ENCODE measurements around the gene PCDHGA4. TPM values are rescaled to one million over a fixed set of nuclear protein-coding genes. Genes with fewer than 3 reads are reported as not detected.
"Not testable (repeated sequence)": the region's sequence is repeated elsewhere in the genome, so short reads cannot be mapped to it uniquely, and the experiment has no call there.

PCDHGA4 gene
- total and polyA plus RNA-seq, 2 donors from 2014 or later: 0.13 to 3.9 TPM

- peaks cover 2 to 62% (median 23%) of the 10 kb centered on the region in 3 donors for H3K9me3 ChIP-seq (ENCODE audit: control insufficient read depth in 2 of 3, insufficient read depth in 1 of 3, low read length in 3 of 3)
Observed at GRCh38 chr5:141373673-141374317, 19.0 kb downstream of the PCDHGA4 start, which contains the start of gene PCDHGA6. Gene PCDHGA6 (plus strand): TSS chr5:141373891. CDS start chr5:141374084, 193 bp downstream.

GRCh38 chr5:141374627-141375026, 19.8 kb downstream of the PCDHGA4 start:
- FAIRE-seq: no peak
- Histone ChIP-seq H3K9me3 (ENCODE audit: control insufficient read depth in 2 of 3, insufficient read depth in 1 of 3, low read length in 3 of 3) (peaks cover 2 to 67% (median 18%) of the 10 kb centered on the region in 3 donors), H3K4me3 (ENCODE audit: low read length in 3 of 3) (peak overlapping the region in 1 of 3 donors; percentile 48), H3K27ac (ENCODE audit: low read depth in 2 of 2, low read length in 2 of 2) (no peak overlapping the region), H3K27me3 (ENCODE audit: control insufficient read depth, insufficient read depth, low read length) (no peaks in the 10 kb centered on the region), H3K9ac (ENCODE audit: low read length in 3 of 3) (no peak overlapping the region), H3K36me3 (ENCODE audit: control insufficient read depth in 2 of 3, insufficient read depth in 3 of 3, low read length in 3 of 3) (no peaks in the 10 kb centered on the region), H3K4me1 (ENCODE audit: control insufficient read depth in 2 of 3, insufficient read depth in 2 of 3, low read depth in 1 of 3, low read length in 3 of 3) (no peaks in the 10 kb centered on the region)
- intact Hi-C loops (cut with DNase I): no loop called here
- DNase-seq: no peak
- TF ChIP-seq CTCF (IDR thresholded peaks at IDR 0.05; ENCODE audit: borderline replicate concordance, extremely low read depth, insufficient read depth): no peak

More at GRCh38 chr5:141373673-141374317, 19.0 kb downstream of the PCDHGA4 start, which contains the start of gene PCDHGA6:
- no peak within 1 kb of the TSS for H3K9ac ChIP-seq (ENCODE audit: low read length in 3 of 3)
- H3K27ac ChIP-seq (ENCODE audit: low read depth in 2 of 2, low read length in 2 of 2): no peak within 1 kb of the TSS
- H3K27me3 ChIP-seq (ENCODE audit: control insufficient read depth, insufficient read depth, low read length): no peaks in the 10 kb centered on the region
- DNase-seq (peak in 2 of 5 donors; percentile 17 to 41), FAIRE-seq (no peak)
- peak; percentile 19 for TF ChIP-seq CTCF (IDR thresholded peaks at IDR 0.05; ENCODE audit: borderline replicate concordance, extremely low read depth, insufficient read depth)
- H3K4me3 ChIP-seq (ENCODE audit: low read length in 3 of 3): peak within 1 kb of the TSS in 2 of 3 donors; percentile 46 to 48
- intact Hi-C loops (cut with DNase I): no loop called here
- H3K4me1 ChIP-seq (ENCODE audit: control insufficient read depth in 2 of 3, insufficient read depth in 2 of 3, low read depth in 1 of 3, low read length in 3 of 3): no peaks in the 10 kb centered on the region
- H3K36me3 ChIP-seq (ENCODE audit: control insufficient read depth in 2 of 3, insufficient read depth in 3 of 3, low read length in 3 of 3): no peaks in the 10 kb centered on the region

- H3K4me1 ChIP-seq (ENCODE audit: control insufficient read depth in 2 of 3, insufficient read depth in 2 of 3, low read depth in 1 of 3, low read length in 3 of 3); H3K9ac ChIP-seq (ENCODE audit: low read length in 3 of 3); H3K4me3 ChIP-seq (ENCODE audit: low read length in 3 of 3); H3K27ac ChIP-seq (ENCODE audit: low read depth in 2 of 2, low read length in 2 of 2); intact Hi-C loops (cut with DNase I); H3K27me3 ChIP-seq (ENCODE audit: control insufficient read depth, insufficient read depth, low read length); H3K36me3 ChIP-seq (ENCODE audit: control insufficient read depth in 2 of 3, insufficient read depth in 3 of 3, low read length in 3 of 3); FAIRE-seq; DNase-seq: not testable (repeated sequence)
- H3K9me3 ChIP-seq (ENCODE audit: control insufficient read depth in 2 of 3, insufficient read depth in 1 of 3, low read length in 3 of 3): peaks cover 2 to 61% (median 18%) of the 10 kb centered on the region in 3 donors
Observed at GRCh38 chr5:141375444-141376155, 20.8 kb downstream of the PCDHGA4 start.

Data from kidney (tissue), 14 donors.